PC-3 (cell line): Measurements from ENCODE around the gene ULK3. TPM values are rescaled to one million over a fixed set of nuclear protein-coding genes. Genes with fewer than 3 reads are reported as not detected.
A peak's percentile ranks its signal among the peaks of the same experiment; 100 is the strongest.

ENCODE experiments used
- ATAC-seq: fragments of 200-7000 bp; cut with Tn5 transposase; 2 replicates; pipeline ENCODE4 v1.9.1; 2020; ENCODE audit warnings: mild to moderate bottlenecking, moderate library complexity
- BruUV-seq: library from RNA; stranded (reverse); fragments of 400-500 nt; replicated peaks from 2 replicates; lab custom pipeline; 2021; lab: Mats Ljungman, UMichigan
- CTCF ChIA-PET: fragments of 300-600 bp; sonication (Branson Sonifier 250); formaldehyde crosslinking; loops from one replicate; lab custom pipeline; 2022; ENCODE audit warnings: antibody characterized with exemption; lab: Charles Lee
- POLR2A ChIA-PET: fragments of 300-600 bp; sonication (Branson Sonifier 250); formaldehyde crosslinking; loops from one replicate; lab custom pipeline; 2022; ENCODE audit warnings: antibody characterized with exemption; ENCODE audit not compliant: unreplicated experiment; lab: Charles Lee
- DNase-seq: peaks from one replicate; pipeline ENCODE4 v3.0.0-alpha.2; 2015
- H2AFZ ChIP-seq: fragments of 300-600 bp; sonication (generic); 2 replicates; pipeline ENCODE4 v1.6.0; 2016; ENCODE audit warnings: antibody characterized with exemption, low read length
- H3F3A ChIP-seq: fragments of 300-600 bp; sonication (generic); one replicate; pipeline ENCODE4 v1.6.0; 2017; ENCODE audit warnings: antibody characterized with exemption, low read length, control low read depth, mild to moderate bottlenecking; ENCODE audit not compliant: unreplicated experiment
- H3K27ac ChIP-seq: fragments of 300-600 bp; sonication (generic); 2 replicates; pipeline ENCODE4 v1.5.1; 2016; ENCODE audit warnings: mild to moderate bottlenecking, low read length
- H3K27me3 ChIP-seq: fragments of 300-600 bp; sonication (generic); 2 replicates; pipeline ENCODE4 v1.6.1; 2016; ENCODE audit warnings: low read length, mixed read lengths
- H3K36me3 ChIP-seq: fragments of 300-600 bp; sonication (generic); 2 replicates; pipeline ENCODE4 v1.6.1; 2016; ENCODE audit warnings: low read depth, mixed run types, low read length, mixed read lengths
- H3K4me1 ChIP-seq: fragments of 300-600 bp; sonication (generic); 2 replicates; pipeline ENCODE4 v1.5.1; 2016; ENCODE audit warnings: low read length; ENCODE audit not compliant: insufficient read depth
- H3K4me2 ChIP-seq: fragments of 300-600 bp; sonication (generic); 2 replicates; pipeline ENCODE4 v1.6.0; 2016; ENCODE audit warnings: low read length
- H3K4me3 ChIP-seq: fragments of 300-600 bp; sonication (generic); 2 replicates; pipeline ENCODE4 v1.5.1; 2016; ENCODE audit warnings: mild to moderate bottlenecking, low read length, mixed read lengths
- H3K79me2 ChIP-seq: fragments of 300-600 bp; sonication (generic); 2 replicates; pipeline ENCODE4 v1.6.1; 2017; ENCODE audit warnings: low read length, mixed read lengths
- H3K9ac ChIP-seq: fragments of 300-600 bp; sonication (generic); 2 replicates; pipeline ENCODE4 v1.6.0; 2016; ENCODE audit warnings: mild to moderate bottlenecking, low read length
- H3K9me2 ChIP-seq: fragments of 300-600 bp; sonication (generic); replicated peaks from 2 replicates; pipeline ENCODE4 v1.6.1; 2016; ENCODE audit warnings: mixed run types, low read length, mixed read lengths
- H3K9me3 ChIP-seq: fragments of 300-600 bp; sonication (generic); 2 replicates; pipeline ENCODE4 v1.6.1; 2016; ENCODE audit warnings: low read length, mixed read lengths
- H4K20me1 ChIP-seq: fragments of 300-600 bp; sonication (generic); 2 replicates; pipeline ENCODE4 v1.6.1; 2016; ENCODE audit warnings: low read length, mixed read lengths
- EZH2 ChIP-seq: fragments of 300-600 bp; sonication (generic); IDR thresholded peaks from one replicate; pipeline ENCODE4 v1.6.1; 2017; ENCODE audit warnings: antibody characterized with exemption, mild to moderate bottlenecking, low read length; ENCODE audit not compliant: unreplicated experiment
- EZH2phosphoT487 ChIP-seq: fragments of 300-600 bp; sonication (generic); IDR thresholded peaks from 2 replicates; pipeline ENCODE4 v1.6.1; 2018; ENCODE audit warnings: mild to moderate bottlenecking, antibody characterized with exemption, low read length, borderline replicate concordance
- intact Hi-C: fragments of 100-400 bp; cut with micrococcal nuclease; formaldehyde crosslinking; loops from 2 replicates; pipeline ENCODE4 v1.9.0; 2023
- microRNA-seq: library from miRNA; unstranded; fragments of <30 nt; microRNA quantifications from one replicate; pipeline ENCODE4 v1.1.0, GENCODE V29; 2020; ENCODE audit not compliant: unreplicated experiment
- total RNA-seq: library from RNA; depleted of rRNA; stranded (reverse); fragments of >200 nt; gene quantifications from 2 replicates; pipeline ENCODE4 v1.2.3, GENCODE V29; 2014; rRNA removed
- TF ChIP-seq, protein P1 (sequence below): fragments of 300-600 bp; sonication (generic); conservative IDR thresholded peaks from 2 replicates; pipeline ENCODE4 v1.5.1; 2017; ENCODE audit warnings: antibody characterized with exemption, low read depth, mild to moderate bottlenecking, low read length

ULK3 gene
- total RNA-seq, 1 experiment from 2014 or later = 20.3 TPM

DNA sequence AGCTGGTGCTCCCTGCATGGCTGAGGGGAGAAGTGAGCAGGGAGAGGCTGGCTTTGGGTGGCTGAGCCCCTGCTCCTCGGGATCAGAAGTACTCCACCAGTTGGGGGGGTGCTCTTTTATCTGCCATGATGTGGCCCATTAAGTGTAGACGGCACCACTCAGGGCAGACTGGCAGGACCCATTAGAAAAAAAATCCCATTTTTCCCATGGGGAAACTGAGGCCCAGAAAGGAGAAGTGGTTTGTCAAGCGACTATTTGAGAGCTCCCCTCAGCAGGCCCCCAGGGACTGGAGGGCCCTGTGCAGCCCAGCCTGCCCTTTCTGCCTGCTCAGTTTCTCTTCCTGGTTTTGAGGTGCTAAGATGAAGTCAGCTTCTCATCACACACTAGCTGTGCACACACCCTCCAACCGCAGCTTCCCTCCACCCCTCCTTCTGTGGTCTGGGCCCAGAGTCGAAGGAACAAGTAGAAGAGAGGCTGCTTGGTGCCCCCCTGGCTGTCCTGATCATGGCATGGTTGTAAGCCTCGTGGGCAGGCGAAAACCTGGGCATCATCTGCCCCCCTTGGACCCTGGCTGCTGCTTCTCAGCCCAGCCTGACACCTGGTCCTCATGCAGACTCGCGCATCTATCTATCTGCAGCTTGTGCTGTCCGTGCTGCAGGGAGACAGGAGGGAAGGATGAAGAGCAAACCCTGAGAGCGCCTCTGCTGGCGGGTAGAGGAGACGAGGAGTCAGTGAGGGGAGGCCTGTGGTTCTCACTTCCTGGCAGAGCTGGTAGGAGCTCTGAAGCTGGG is 55.5 kb downstream of the ULK3 start:
- no peaks in the 10 kb centered on the region for H3K27me3 ChIP-seq
- H3K79me2 ChIP-seq = peaks cover 99% of the 10 kb centered on the region
- H3K4me1 ChIP-seq = peaks cover 24% of the 10 kb centered on the region
- ChIA-PET POLR2A (interaction anchor here (0.6 kb wide), 1 partner anchor 133 kb away, joined by 11 read pairs; no protein-coding TSS in a partner anchor), CTCF (no interaction called here)
- no peaks in the 10 kb centered on the region; the same call in 1 of the 2 replicates for H3K36me3 ChIP-seq
- TF ChIP-seq EZH2phosphoT487 (no peak), EZH2 (no peak)
- TF ChIP-seq, protein P1, sequence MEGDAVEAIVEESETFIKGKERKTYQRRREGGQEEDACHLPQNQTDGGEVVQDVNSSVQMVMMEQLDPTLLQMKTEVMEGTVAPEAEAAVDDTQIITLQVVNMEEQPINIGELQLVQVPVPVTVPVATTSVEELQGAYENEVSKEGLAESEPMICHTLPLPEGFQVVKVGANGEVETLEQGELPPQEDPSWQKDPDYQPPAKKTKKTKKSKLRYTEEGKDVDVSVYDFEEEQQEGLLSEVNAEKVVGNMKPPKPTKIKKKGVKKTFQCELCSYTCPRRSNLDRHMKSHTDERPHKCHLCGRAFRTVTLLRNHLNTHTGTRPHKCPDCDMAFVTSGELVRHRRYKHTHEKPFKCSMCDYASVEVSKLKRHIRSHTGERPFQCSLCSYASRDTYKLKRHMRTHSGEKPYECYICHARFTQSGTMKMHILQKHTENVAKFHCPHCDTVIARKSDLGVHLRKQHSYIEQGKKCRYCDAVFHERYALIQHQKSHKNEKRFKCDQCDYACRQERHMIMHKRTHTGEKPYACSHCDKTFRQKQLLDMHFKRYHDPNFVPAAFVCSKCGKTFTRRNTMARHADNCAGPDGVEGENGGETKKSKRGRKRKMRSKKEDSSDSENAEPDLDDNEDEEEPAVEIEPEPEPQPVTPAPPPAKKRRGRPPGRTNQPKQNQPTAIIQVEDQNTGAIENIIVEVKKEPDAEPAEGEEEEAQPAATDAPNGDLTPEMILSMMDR = peak; percentile 28; the same call in 1 of the 2 replicates
- H3K9me2 ChIP-seq = no peaks in the 10 kb centered on the region
- no peak overlapping the region for H3K27ac ChIP-seq
- no peak overlapping the region for H3K4me3 ChIP-seq
- no peak overlapping the region for H3K9ac ChIP-seq
- intact Hi-C loops = no loop called here
- DNase-seq (no peak), ATAC-seq (no peak)
- H2AFZ ChIP-seq = no peak overlapping the region
- BruUV-seq = no TSS peak
- no peaks in the 10 kb centered on the region for H3F3A ChIP-seq
- no peaks in the 10 kb centered on the region for H3K9me3 ChIP-seq
- peaks cover 29% of the 10 kb centered on the region; the same call in 1 of the 2 replicates for H4K20me1 ChIP-seq
- no peak overlapping the region for H3K4me2 ChIP-seq

DNA sequence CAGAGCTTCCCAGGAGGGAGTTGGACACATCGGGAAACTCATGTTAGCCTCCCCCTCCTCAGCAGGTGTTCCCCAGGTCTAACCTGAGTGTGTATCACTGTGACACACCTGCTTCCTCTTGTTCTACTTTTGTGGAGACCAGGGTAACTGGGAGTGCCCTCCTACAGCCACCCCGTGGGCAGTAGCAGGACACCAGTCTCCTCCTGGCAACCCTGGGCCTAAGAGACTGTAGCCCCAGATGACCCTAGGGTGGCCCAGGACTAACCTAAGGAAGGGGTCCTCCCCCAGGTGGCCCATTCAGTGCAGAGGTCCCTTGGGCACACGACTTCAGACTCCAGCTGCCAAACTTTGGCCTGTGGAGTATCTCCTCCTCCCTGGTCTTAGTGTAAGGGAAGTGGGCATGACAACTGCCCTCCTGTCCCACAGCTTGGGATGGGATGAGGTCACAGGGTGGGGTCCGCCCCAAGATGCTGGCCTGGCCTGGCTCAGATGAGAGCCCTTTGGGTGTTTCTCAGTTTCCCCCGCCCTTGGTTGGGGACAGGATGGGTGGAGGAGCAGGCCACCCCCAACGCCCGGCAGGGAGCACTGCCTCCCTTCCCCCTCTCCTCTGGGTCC is 56.3 kb downstream of the ULK3 start:
- Histone ChIP-seq H3K36me3 (no peaks in the 10 kb centered on the region; the same call in 1 of the 2 replicates), H3K9me2 (no peaks in the 10 kb centered on the region), H3K27me3 (no peaks in the 10 kb centered on the region), H4K20me1 (peaks cover 24% of the 10 kb centered on the region; the same call in 1 of the 2 replicates), H3K79me2 (peaks cover 92% of the 10 kb centered on the region), H3K9me3 (no peaks in the 10 kb centered on the region), H3K4me2 (no peak overlapping the region), H3K27ac (no peak overlapping the region), H3K9ac (no peak overlapping the region), H3K4me1 (peaks cover 24% of the 10 kb centered on the region), H3F3A (no peaks in the 10 kb centered on the region), H3K4me3 (no peak overlapping the region), H2AFZ (no peak overlapping the region)
- intact Hi-C loops = no loop called here
- no peak for ATAC-seq
- no TSS peak for BruUV-seq
- TF ChIP-seq, protein P1 = no peak
- TF ChIP-seq EZH2phosphoT487 = no peak
- no peak for TF ChIP-seq EZH2
- DNase-seq = no peak
- ChIA-PET POLR2A (no interaction called here), CTCF (no interaction called here)

Small RNA genes lying within 50 kb of the gene (microRNA-seq; reads per million reads assigned to microRNA genes)
- gene MIR4513 = not detected
- 0.75 reads per million for gene MIR6882

Other genes starting within 250 kb of the ULK3 start
- 56.2 and 64.1 TPM in 2 replicates for gene CLK3, start 227.3 kb downstream of the ULK3 start, total RNA-seq
- 9.9 and 15.6 TPM in 2 replicates for gene EDC3, start 147.1 kb downstream of the ULK3 start, total RNA-seq
- 2.3 and 2.5 TPM in 2 replicates for gene CYP1A1, start 117.6 kb downstream of the ULK3 start, total RNA-seq
- gene CYP1A2, start 94.3 kb downstream of the ULK3 start, total RNA-seq = not detected in 2 replicates
- 38.0 and 50.3 TPM in 2 replicates for gene CSK, start 61.1 kb downstream of the ULK3 start, total RNA-seq
- not detected in 2 replicates for gene LMAN1L, start 30.3 kb downstream of the ULK3 start, total RNA-seq
- not detected in 2 replicates for gene CPLX3, start 16.5 kb downstream of the ULK3 start, total RNA-seq
- 30.1 and 39.1 TPM in 2 replicates for gene SCAMP2, start 30.2 kb upstream of the ULK3 start, total RNA-seq
- 30.6 and 35.2 TPM in 2 replicates for gene MPI, start 46.9 kb upstream of the ULK3 start, total RNA-seq
- 23.8 and 24.3 TPM in 2 replicates for gene FAM219B, start 63.7 kb upstream of the ULK3 start, total RNA-seq
- gene COX5A, start 94.9 kb upstream of the ULK3 start, total RNA-seq = 109 and 145 TPM in 2 replicates
- gene RPP25, start 113.6 kb upstream of the ULK3 start, total RNA-seq = 6.6 and 7.1 TPM in 2 replicates
- 7.0 and 9.0 TPM in 2 replicates for gene SCAMP5, start 152.4 kb upstream of the ULK3 start, total RNA-seq
- 31.0 and 31.5 TPM in 2 replicates for gene PPCDC, start 180.4 kb upstream of the ULK3 start, total RNA-seq